GM13976 (cell line): Measurements from ENCODE around the gene HOOK2.
A peak's percentile ranks its signal among the peaks of the same experiment; 100 is the strongest.
"Not testable (repeated sequence)": the region's sequence is repeated elsewhere in the genome, so short reads cannot be mapped to it uniquely, and the experiment has no call there.

Experiments used
- DNase-seq: peaks from one replicate; pipeline ENCODE4 v3.0.0; 2012; ENCODE audit warnings: low spot score
- CTCF ChIP-seq: IDR thresholded peaks from 2 replicates; pipeline ENCODE4 v1.5.1; 2012; ENCODE audit warnings: borderline replicate concordance, mild to moderate bottlenecking; ENCODE audit not compliant: insufficient read depth; ENCODE audit errors: extremely low read depth, missing control alignments, control extremely low read depth
- in situ Hi-C: fragments of 300-500 bp; cut with MboI; formaldehyde crosslinking; loops from one replicate; pipeline ENCODE4 v1.12.0; 2022; ENCODE audit warnings: low sequenced_read_pairs, mixed read lengths, inconsistent platforms; ENCODE audit not compliant: unreplicated experiment

Gene HOOK2

DNA sequence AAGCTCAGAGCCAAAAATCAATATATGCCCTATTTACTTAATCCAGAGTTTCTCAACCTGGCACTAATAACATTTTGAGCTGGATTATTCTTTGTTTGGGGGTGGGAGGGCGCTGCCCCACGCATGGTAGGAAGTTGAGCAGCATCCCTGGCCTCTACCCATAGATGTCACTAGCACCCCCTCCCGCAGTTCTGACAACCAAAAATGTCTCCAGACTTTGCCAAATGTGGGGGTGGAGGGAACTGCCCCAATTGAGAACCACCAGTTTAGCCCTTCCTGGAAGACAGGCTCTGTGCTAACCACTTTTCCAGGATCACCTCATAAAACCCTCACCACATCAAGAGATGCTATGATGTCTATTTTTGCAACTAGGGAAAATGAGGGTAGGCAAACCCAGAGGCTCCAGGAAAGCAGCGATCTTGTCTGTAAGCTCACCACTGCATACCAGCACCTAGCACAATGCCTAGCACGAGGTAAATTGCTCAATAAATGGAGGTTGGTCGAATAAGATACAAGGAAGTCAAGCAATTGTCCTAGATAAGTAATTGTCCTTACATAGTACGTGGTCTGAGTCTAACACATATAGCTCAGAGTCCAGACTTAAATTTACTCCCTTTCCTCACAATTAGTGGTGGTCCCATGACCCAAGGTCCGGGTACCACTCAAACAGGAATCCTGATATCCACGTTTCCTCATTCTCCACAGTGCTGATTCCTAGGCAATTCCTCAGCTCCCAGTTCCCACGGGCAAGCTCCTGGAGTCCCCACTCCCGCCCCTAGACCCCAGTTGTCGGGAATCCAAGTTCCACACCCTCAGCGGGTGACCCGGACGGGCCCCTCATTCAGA, 41.8 kb downstream of the HOOK2 start:
- peak; percentile 69 for DNase-seq
- in situ Hi-C loops, result no loop called here
- peak; percentile 46 for TF ChIP-seq CTCF

- no peak for DNase-seq
- in situ Hi-C loops, result no loop called here
- TF ChIP-seq CTCF, result no peak
Observed at GRCh38 chr19:12731337-12731736, 44.0 kb downstream of the HOOK2 start.

DNA sequence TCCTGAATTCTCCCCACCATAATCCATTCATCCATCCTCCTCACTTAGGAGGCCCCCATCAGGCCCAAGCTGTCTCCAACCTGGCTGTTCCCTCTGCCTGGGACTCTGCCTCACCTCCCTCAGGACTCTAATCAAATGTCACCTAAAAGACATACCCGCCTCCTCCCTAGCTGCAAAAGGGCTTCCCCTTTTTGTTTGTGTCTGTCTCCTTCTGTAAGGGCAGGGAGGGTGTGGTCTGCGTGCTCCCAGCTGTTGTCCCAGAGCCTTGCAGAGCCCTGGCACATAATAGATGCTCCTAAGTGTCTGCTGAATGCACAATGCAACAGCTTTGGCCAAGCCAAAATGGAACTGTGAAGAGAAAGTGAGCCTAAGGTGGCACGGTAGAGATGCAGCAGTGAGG, 45.3 kb downstream of the HOOK2 start:
- in situ Hi-C loops, result no loop called here

DNA sequence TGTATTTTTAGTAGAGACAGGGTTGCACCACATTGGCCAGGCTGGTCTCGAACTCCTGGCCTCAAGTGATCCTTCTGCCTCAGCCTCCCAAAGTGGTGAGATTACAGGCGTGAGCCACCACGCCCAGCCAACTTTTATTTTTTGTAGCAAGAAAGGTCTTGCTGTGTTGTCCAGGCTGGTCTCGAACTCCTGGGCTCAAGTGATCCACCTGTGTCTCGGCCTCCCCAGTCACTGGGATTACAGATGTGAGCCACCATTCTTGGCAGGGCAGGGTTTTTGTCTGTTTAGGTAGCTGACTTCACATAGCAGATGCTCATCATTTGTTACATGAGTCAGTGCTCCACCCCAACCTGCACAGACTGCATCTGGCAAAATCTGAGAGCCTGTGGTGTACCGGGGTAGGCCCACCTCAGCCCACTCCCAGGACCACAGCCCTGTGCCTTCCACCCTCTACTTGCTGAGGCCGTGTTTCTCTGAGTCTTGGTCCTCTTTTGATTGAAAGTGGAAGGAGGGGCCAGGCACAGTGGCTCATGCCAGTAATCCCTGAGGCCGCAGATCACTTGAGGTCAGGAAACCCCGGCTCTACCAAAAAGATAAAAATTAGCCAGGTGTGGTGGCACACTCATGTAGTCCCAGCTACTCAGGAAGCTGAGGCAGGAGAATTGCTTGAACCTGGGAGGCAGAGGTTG, 47.5 kb downstream of the HOOK2 start:
- DNase-seq, result no peak

More for the DNA sequence above, 45.3 kb downstream of the HOOK2 start:
- TF ChIP-seq CTCF, result no peak
- DNase-seq, result no peak

DNA sequence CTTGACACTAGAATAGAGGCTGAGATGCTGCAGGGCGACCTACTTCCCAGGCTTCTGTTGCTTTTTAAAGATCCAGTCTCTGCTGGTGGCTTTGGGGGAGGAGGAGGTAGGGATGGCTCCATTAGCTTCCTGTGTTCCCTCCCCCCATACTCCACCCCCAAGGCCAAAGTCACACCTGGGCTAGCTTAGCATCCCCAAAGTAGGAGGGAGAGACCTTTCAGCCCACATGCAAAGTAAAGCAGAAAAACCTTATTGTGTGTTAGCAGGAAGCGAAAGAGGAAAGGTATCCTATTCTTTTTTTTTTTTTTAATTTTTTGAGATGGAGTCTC, 48.4 kb downstream of the HOOK2 start:
- in situ Hi-C loops, result no loop called here
- no peak for TF ChIP-seq CTCF
- no peak for DNase-seq

More for the DNA sequence above, 47.5 kb downstream of the HOOK2 start:
- no peak for TF ChIP-seq CTCF
- in situ Hi-C loops, result no loop called here

GRCh38 chr19:12725612-12726011, 49.7 kb downstream of the HOOK2 start:
- DNase-seq, in situ Hi-C loops: not testable (repeated sequence)
